HG03521 (cell line): ENCODE data around the gene ASS1.
"Not testable (repeated sequence)": the region's sequence is repeated elsewhere in the genome, so short reads cannot be mapped to it uniquely, and the experiment has no call there.

Experiments
- ATAC-seq: cut with Tn5 transposase; IDR thresholded peaks from one replicate; pipeline ENCODE4 v1.9.1; 2021; ENCODE audit warnings: mild to moderate bottlenecking, moderate library complexity; ENCODE audit not compliant: unreplicated experiment

The ASS1 gene

GRCh38 chr9:130444565-130445221 lies at the start of gene ASS1:
Gene ASS1 (plus strand): TSS chr9:130444961. CDS start chr9:130452229, 7,268 bp downstream.
- ATAC-seq, result no peak

DNA sequence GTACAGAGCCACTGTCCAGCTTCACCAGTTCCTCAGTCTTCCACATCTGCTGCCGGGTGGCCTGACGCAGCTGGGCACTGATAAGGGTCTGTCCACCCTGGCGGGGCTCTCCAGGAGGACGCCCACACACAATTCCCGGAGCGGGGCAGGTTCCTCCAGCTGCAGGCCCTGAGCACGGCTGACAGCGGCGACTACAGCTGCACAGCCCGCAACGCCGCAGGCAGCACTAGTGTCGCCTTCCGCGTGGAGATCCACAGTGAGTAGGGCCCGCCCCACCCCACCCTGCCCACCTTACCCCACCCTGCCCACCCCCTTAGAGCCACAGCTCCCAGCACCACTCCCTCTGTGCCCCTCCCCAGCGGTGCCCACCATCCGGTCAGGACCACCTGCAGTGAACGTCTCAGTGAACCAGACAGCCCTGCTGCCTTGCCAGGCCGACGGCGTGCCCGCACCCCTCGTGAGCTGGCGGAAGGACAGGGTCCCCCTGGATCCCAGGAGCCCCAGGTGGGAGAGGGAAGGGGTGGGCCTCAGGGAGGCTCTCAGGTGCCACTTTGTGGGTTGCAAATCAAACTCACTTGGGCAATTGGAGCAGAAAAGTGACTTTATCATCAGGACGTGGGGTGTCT lies 48.8 kb upstream of the ASS1 start:
- ATAC-seq, result no peak

GRCh38 chr9:130396581-130396980 lies 48.2 kb upstream of the ASS1 start:
- no peak for ATAC-seq

GRCh38 chr9:130398487-130399240 lies 46.1 kb upstream of the ASS1 start:
- ATAC-seq, result no peak

DNA sequence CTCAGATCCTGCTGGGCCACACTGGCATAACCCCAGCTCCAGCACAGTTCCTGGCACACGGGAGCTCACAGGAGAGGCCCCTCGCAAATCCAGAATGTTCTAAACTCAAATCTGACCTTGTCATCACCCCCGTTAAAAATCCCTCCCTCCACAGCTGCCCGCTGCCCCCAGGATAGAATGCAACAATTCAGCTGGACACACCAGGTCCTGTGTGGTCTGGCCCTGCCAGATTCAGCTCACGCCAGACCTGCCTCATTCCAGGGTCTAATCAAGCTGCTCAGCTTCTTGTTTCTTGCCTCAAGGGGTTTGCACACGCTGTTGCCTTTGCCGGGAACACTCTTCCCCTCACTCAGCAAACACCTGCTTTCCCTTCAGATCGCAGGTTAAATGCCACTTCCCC lies 45.0 kb upstream of the ASS1 start:
- no peak for ATAC-seq

DNA sequence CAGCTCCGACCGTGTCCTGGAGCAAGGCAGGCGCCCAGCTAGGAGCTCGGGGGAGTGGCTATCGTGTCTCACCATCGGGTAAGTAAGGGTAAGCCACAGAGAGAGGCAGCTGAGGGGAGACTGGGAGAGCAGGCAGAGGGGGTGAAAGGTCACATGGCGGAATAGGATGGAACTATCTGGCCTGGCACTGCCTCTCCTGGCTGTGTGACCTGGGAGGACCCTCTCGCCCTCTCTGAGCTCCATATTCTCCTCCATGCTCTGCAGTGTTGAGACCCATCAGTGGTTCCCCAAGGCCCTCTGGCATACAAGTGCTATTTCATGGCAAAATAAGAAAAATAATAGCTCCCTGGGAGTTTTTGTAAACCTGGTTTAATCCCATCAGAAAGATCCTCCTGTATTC lies 43.9 kb upstream of the ASS1 start:
- no peak for ATAC-seq

DNA sequence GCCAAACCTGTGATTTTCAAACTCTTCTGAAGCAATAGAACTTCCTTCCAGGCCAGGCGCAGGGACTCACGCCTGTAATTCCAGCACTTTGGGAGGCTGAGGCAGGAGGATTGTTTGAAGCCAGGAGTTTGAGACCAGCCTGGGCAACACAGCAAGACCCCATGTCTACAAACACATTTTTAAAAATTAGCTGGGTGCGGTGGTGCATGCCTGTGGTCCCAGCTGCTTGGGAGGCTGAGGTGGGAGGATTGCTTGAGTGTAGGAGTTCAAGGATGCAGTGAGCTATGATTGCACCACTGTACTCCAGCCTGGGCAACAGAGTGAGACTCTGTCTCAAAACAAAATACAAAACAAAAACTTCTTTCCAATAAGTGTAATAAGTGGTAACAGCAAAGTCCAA lies 43.0 kb upstream of the ASS1 start:
- not testable (repeated sequence) for ATAC-seq

DNA sequence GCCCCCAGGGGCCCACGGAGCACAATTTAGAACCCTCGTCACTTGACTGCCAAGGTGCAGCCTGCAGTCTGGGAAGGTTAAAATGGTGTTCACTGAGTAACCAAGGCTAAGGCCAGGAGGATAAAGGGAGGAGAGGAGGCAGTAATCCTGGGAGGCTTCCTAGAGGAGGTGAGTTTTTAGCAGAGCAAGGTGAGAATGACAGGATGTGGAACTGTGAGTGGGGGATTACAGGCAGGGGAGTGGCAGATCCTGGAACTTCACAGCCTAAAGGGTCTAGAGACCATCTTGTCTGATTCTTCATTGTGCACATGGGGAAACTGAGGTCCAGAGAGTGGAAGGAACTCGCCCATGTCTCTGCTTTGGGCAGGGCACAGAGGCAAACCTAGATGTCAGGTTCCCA lies 42.5 kb upstream of the ASS1 start:
- no peak for ATAC-seq

GRCh38 chr9:130402645-130403440 lies 41.9 kb upstream of the ASS1 start:
- ATAC-seq, result no peak

- ATAC-seq, result no peak
Measured at GRCh38 chr9:130405657-130406257, 39.0 kb upstream of the ASS1 start.

- ATAC-seq, result no peak
Measured at GRCh38 chr9:130406278-130406895, 38.4 kb upstream of the ASS1 start.

- no peak for ATAC-seq
Measured at GRCh38 chr9:130407916-130408663, 36.7 kb upstream of the ASS1 start.

GRCh38 chr9:130408669-130409068 lies 36.1 kb upstream of the ASS1 start:
- ATAC-seq, result no peak

DNA sequence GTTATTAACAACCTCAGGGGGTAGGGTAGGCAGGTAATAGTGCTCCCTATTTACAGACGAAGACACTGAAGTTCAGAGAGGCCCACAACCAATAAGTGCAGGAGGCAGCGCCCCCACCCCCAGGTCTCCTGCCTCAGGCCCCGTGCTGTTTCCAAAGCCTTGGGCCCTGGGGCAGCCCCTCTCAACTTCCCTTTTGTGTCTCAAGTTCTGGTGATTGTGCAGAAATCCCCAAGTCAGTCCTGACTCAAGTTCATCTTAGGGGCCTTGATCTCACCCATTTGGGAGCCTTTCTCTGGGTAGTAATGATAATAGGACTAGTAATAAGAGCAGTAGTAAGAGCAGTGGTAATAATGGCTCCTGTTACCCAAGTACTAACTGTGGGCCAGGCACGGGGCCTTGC lies 35.5 kb upstream of the ASS1 start:
- ATAC-seq, result no peak

DNA sequence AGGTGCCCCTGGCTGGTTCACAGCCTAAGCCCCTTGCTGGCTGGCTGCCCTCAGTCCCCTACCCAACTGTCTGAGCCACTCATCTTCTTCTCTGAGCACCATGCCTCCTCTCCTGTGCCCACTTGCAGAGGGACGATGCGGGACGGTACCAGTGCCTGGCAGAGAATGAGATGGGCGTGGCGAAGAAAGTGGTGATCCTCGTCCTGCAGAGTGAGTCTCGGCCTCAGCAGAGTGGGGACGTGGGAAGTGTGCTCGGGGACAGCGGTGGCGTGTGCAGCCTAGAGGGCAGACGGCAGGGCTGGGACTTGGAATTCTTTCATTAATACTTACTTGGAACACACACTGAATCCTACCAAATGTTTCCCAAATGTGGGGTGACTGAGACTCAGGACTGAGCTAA lies 34.3 kb upstream of the ASS1 start:
- no peak for ATAC-seq

GRCh38 chr9:130411566-130411915 lies 33.2 kb upstream of the ASS1 start:
- ATAC-seq, result no peak

GRCh38 chr9:130414081-130414731 lies 30.6 kb upstream of the ASS1 start:
- no peak for ATAC-seq

DNA sequence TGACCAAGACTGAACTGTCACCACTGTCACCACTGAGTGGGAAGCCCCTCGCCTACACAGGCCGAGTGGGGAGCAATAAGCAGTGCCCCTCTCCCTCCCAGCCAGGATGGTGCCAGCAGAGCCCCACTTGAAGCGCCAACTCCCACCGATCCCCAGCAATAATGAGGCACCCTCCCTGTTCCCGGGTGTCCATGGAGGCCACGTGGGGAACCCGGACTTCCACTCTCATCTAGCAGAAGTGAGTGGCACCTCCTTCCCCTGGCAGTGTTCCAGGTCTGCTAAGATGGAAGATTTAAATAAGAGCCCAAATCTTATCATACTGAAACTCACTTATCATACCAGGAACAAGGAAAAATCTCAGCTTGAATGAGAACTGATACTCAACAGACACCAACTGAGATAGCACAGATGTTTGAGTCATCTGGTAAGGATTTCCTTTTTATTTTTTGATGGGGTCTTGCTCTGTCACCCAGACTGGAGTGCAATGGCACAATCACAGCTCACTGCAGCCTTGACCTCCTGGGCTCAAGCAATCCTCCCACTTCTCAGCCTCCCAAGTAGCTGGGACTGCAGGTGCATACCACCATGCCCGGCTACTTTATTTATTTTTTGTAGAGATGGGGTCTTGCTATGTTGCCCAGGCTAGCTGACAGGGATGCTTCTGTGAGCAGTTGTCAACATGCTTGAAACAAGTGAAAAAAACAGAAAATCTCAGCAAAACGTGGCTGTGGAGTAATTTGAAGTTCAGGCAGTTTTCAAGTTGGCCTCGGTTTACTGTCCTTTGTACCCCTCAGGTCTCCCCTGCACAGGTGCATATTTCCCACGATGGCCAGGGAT lies 29.6 kb upstream of the ASS1 start:
- no peak for ATAC-seq
